Ovary (tissue), 3 donors: Measurements from ENCODE around the gene GPR61.

Experiments
- CTCF ChIP-seq, 3 donors: fragments of 450-650 bp in 2 of 3; fragments of 200-600 bp in 1 of 3; IDR thresholded peaks; one replicate each; pipeline versions ENCODE4 v1.5.1 to v1.8.0; 2016 to 2022; ENCODE audit warnings: antibody characterized with exemption in 3 of 3, mild to moderate bottlenecking in 1 of 3
- EP300 ChIP-seq: sonication (generic); formaldehyde crosslinking; IDR thresholded peaks from one replicate; pipeline ENCODE4 v1.6.1; 2017; ENCODE audit warnings: antibody characterized with exemption
- POLR2A ChIP-seq: fragments of 450-650 bp; IDR thresholded peaks from one replicate; pipeline ENCODE4 v1.6.1; 2017; ENCODE audit warnings: antibody characterized with exemption, mild to moderate bottlenecking, moderate library complexity
- donor health status: DM: no; HTN: no; CAD: no.

- TF ChIP-seq CTCF (IDR thresholded peaks at IDR 0.05): no peak
- TF ChIP-seq POLR2A: no peak
- TF ChIP-seq EP300: no peak
These were observed 27.3 kb downstream of the GPR61 start for GRCh38 chr1:109566982-109567381.
